ENCODE measurements around the gene HMCN1.

GRCh38 chr1:185694081-185694480, 40.1 kb upstream of the HMCN1 start:
- TF ChIP-seq, protein P1, sequence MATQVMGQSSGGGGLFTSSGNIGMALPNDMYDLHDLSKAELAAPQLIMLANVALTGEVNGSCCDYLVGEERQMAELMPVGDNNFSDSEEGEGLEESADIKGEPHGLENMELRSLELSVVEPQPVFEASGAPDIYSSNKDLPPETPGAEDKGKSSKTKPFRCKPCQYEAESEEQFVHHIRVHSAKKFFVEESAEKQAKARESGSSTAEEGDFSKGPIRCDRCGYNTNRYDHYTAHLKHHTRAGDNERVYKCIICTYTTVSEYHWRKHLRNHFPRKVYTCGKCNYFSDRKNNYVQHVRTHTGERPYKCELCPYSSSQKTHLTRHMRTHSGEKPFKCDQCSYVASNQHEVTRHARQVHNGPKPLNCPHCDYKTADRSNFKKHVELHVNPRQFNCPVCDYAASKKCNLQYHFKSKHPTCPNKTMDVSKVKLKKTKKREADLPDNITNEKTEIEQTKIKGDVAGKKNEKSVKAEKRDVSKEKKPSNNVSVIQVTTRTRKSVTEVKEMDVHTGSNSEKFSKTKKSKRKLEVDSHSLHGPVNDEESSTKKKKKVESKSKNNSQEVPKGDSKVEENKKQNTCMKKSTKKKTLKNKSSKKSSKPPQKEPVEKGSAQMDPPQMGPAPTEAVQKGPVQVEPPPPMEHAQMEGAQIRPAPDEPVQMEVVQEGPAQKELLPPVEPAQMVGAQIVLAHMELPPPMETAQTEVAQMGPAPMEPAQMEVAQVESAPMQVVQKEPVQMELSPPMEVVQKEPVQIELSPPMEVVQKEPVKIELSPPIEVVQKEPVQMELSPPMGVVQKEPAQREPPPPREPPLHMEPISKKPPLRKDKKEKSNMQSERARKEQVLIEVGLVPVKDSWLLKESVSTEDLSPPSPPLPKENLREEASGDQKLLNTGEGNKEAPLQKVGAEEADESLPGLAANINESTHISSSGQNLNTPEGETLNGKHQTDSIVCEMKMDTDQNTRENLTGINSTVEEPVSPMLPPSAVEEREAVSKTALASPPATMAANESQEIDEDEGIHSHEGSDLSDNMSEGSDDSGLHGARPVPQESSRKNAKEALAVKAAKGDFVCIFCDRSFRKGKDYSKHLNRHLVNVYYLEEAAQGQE (IDR thresholded peaks at IDR 0.05; ENCODE audit: borderline replicate concordance), result no peak
- no peak for TF ChIP-seq POLR2AphosphoS5 (IDR thresholded peaks at IDR 0.05)
- TF ChIP-seq, protein P2, sequence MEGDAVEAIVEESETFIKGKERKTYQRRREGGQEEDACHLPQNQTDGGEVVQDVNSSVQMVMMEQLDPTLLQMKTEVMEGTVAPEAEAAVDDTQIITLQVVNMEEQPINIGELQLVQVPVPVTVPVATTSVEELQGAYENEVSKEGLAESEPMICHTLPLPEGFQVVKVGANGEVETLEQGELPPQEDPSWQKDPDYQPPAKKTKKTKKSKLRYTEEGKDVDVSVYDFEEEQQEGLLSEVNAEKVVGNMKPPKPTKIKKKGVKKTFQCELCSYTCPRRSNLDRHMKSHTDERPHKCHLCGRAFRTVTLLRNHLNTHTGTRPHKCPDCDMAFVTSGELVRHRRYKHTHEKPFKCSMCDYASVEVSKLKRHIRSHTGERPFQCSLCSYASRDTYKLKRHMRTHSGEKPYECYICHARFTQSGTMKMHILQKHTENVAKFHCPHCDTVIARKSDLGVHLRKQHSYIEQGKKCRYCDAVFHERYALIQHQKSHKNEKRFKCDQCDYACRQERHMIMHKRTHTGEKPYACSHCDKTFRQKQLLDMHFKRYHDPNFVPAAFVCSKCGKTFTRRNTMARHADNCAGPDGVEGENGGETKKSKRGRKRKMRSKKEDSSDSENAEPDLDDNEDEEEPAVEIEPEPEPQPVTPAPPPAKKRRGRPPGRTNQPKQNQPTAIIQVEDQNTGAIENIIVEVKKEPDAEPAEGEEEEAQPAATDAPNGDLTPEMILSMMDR (IDR thresholded peaks at IDR 0.05; ENCODE audit: poor library complexity, severe bottlenecking), result no peak
